Hematopoietic multipotent progenitor cell (in vitro differentiated cells): ENCODE results near the gene CYP2E1. TPM values are rescaled to one million over a fixed set of nuclear protein-coding genes. Genes with fewer than 3 reads are reported as not detected.
"Not testable (repeated sequence)": the region's sequence is repeated elsewhere in the genome, so short reads cannot be mapped to it uniquely, and the experiment has no call there.

Experiments
- DNase-seq, 3 donors: peaks; one replicate each; pipeline ENCODE4 v3.0.0-alpha.2; 2011 to 2015; ENCODE audit warnings: low read depth in 2 of 3, low spot score in 2 of 3
- total RNA-seq: library from RNA; depleted of rRNA; stranded (reverse); fragments of >200 nt; gene quantifications from one replicate; pipeline ENCODE4 v1.2.3, GENCODE V29; 2012

The CYP2E1 gene
- total RNA-seq, 1 donor, result 0.81 TPM

DNA sequence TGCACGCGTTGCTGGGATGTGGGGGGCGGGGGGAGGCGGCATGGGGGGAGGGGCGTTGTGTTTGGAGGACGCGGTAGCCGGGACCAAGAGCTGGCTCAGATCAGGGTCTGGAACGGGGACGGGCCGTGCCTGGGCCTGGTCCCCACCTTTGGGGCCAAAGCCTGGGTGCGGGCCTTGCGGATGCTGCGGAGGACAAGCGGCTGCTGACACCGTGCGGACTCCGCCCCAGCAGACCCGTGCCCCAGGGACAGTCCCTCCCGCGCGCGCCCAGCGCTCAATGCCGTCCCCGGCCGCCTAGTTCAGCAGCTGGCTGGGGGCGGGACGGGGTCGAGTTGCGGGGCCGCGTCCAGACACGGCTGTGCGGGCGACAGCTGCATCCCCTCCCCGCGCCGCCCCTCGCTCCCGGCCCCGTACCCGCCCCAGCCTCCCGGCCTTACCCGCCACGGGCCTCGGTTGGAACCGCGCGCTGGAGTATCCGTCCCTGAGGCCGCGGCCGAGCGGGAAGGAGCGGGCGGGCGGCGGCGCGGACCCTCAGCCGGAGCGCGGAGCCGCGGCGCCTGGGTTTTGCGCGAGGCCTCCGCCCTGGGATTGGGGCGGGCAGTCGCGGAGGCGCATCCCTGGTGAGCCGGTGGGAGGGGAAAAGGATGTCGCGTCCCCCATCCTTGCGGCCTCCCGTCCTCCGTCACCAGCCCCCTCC is 41.8 kb downstream of the CYP2E1 start:
- DNase-seq, result not testable (repeated sequence)

- DNase-seq, result not testable (repeated sequence)
Measured at GRCh38 chr10:133569801-133570200, 42.6 kb downstream of the CYP2E1 start.

GRCh38 chr10:133572055-133572454 is 44.9 kb downstream of the CYP2E1 start:
- DNase-seq, result not testable (repeated sequence)

GRCh38 chr10:133573460-133573859 is 46.3 kb downstream of the CYP2E1 start:
- DNase-seq, result not testable (repeated sequence)

GRCh38 chr10:133577037-133577436 is 49.9 kb downstream of the CYP2E1 start:
- not testable (repeated sequence) for DNase-seq

Other genes with a start within 250 kb of the CYP2E1 start
- gene TUBGCP2, start 218.5 kb upstream of the CYP2E1 start, total RNA-seq, result 73.2 TPM
- 19.4 TPM for gene ZNF511, start 218.4 kb upstream of the CYP2E1 start, total RNA-seq
- not detected for gene CALY, start 190.5 kb upstream of the CYP2E1 start, total RNA-seq
- gene PRAP1, start 180.0 kb upstream of the CYP2E1 start, total RNA-seq, result not detected
- gene FUOM, start 169.3 kb upstream of the CYP2E1 start, total RNA-seq, result 18.6 TPM
- gene ECHS1, start 154.0 kb upstream of the CYP2E1 start, total RNA-seq, result 30.7 TPM
- gene PAOX, start 148.1 kb upstream of the CYP2E1 start, total RNA-seq, result 16.7 TPM
- gene MTG1, start 133.2 kb upstream of the CYP2E1 start, total RNA-seq, result 35.8 TPM
- under 0.01 TPM for gene SPRN, start 102.7 kb upstream of the CYP2E1 start, total RNA-seq
- 3.2 TPM for gene SCART1, start 73.4 kb upstream of the CYP2E1 start, total RNA-seq
- gene SYCE1, start 38.2 kb downstream of the CYP2E1 start, total RNA-seq, result not detected
- gene FRG2B, start 99.4 kb downstream of the CYP2E1 start, total RNA-seq, result not detected